Stimulated activated naive CD8-positive, alpha-beta T cell treated with anti-CD3 and anti-CD28 coated beads, Interleukin-15, amount 100 ng/mL, for 72 hours (primary cell): ENCODE results near the gene TTC7B.
"Not testable (repeated sequence)": the region's sequence is repeated elsewhere in the genome, so short reads cannot be mapped to it uniquely, and the experiment has no call there.

ENCODE experiments used
- ATAC-seq: fragments of 150-1000 bp; cut with Tn5 transposase; 2 replicates; pipeline ENCODE4 v1.10.0; 2021; ENCODE audit warnings: mild to moderate bottlenecking, moderate library complexity
- DNase-seq, 2 donors: peaks; one replicate each; pipeline ENCODE4 v3.0.0; 2021 to 2022
- H3K27ac Mint-ChIP-seq, 2 donors: one replicate each; pipeline ENCODE4 v1.8.0; 2022; ENCODE audit warnings: mild to moderate bottlenecking in 2 of 2, mixed read lengths in 2 of 2, moderate library complexity in 2 of 2
- H3K27me3 Mint-ChIP-seq: one replicate; pipeline ENCODE4 v1.8.0; 2022; ENCODE audit warnings: mixed read lengths
- H3K4me1 Mint-ChIP-seq: one replicate; pipeline ENCODE4 v1.8.0; 2022; ENCODE audit warnings: mild to moderate bottlenecking, mixed read lengths
- H3K4me3 Mint-ChIP-seq, 2 donors: one replicate each; pipeline ENCODE4 v1.8.0; 2022; ENCODE audit warnings: mild to moderate bottlenecking in 2 of 2, mixed read lengths in 2 of 2, moderate library complexity in 1 of 2
- H3K9me3 Mint-ChIP-seq, 2 donors: one replicate each; pipeline ENCODE4 v1.8.0; 2022; ENCODE audit warnings: mixed read lengths in 2 of 2

Gene TTC7B

GRCh38 chr14:90539496-90539775 is 276.8 kb downstream of the TTC7B start:
- no peak overlapping the region for H3K4me3 Mint-ChIP-seq
- ATAC-seq (no peak), DNase-seq (no peak)
- peaks cover 3% of the 10 kb centered on the region for H3K4me1 Mint-ChIP-seq
- no peaks in the 10 kb centered on the region for H3K27me3 Mint-ChIP-seq
- no peak overlapping the region for H3K27ac Mint-ChIP-seq
- H3K9me3 Mint-ChIP-seq: no peaks in the 10 kb centered on the region

GRCh38 chr14:90538716-90539495 is 277.3 kb downstream of the TTC7B start:
- ATAC-seq: no peak
- H3K4me1 Mint-ChIP-seq: peaks cover 8% of the 10 kb centered on the region
- no peaks in the 10 kb centered on the region for H3K27me3 Mint-ChIP-seq
- no peak overlapping the region for H3K4me3 Mint-ChIP-seq
- H3K27ac Mint-ChIP-seq: no peak overlapping the region
- no peak for DNase-seq
- no peaks in the 10 kb centered on the region for H3K9me3 Mint-ChIP-seq

GRCh38 chr14:90538095-90538494 is 278.1 kb downstream of the TTC7B start:
- Mint-ChIP-seq H3K4me1 (peaks cover 11% of the 10 kb centered on the region), H3K27ac (no peak overlapping the region), H3K27me3 (no peaks in the 10 kb centered on the region), H3K9me3 (no peaks in the 10 kb centered on the region), H3K4me3 (no peak overlapping the region)
- no peak for DNase-seq
- no peak for ATAC-seq

GRCh38 chr14:90536511-90537191 is 279.6 kb downstream of the TTC7B start:
- no peak overlapping the region for H3K4me3 Mint-ChIP-seq
- no peak for DNase-seq
- H3K27me3 Mint-ChIP-seq: no peaks in the 10 kb centered on the region
- H3K27ac Mint-ChIP-seq: no peak overlapping the region
- ATAC-seq: no peak
- H3K4me1 Mint-ChIP-seq: peaks cover 11% of the 10 kb centered on the region
- no peaks in the 10 kb centered on the region for H3K9me3 Mint-ChIP-seq

GRCh38 chr14:90536092-90536491 is 280.1 kb downstream of the TTC7B start:
- H3K4me1 Mint-ChIP-seq: peaks cover 11% of the 10 kb centered on the region
- no peak overlapping the region for H3K4me3 Mint-ChIP-seq
- ATAC-seq: no peak
- no peak overlapping the region for H3K27ac Mint-ChIP-seq
- H3K9me3 Mint-ChIP-seq: no peaks in the 10 kb centered on the region
- no peak for DNase-seq
- H3K27me3 Mint-ChIP-seq: no peaks in the 10 kb centered on the region

GRCh38 chr14:90535556-90536090 is 280.6 kb downstream of the TTC7B start:
- DNase-seq (no peak), ATAC-seq (no peak)
- Mint-ChIP-seq H3K4me1 (peaks cover 11% of the 10 kb centered on the region), H3K27me3 (no peaks in the 10 kb centered on the region), H3K27ac (no peak overlapping the region), H3K4me3 (no peak overlapping the region), H3K9me3 (no peaks in the 10 kb centered on the region)

GRCh38 chr14:90534838-90535555 is 281.2 kb downstream of the TTC7B start:
- peak overlapping the region in 1 of 2 donors; percentile 11 for H3K27ac Mint-ChIP-seq
- H3K4me3 Mint-ChIP-seq: no peak overlapping the region
- ATAC-seq (peak; percentile 34), DNase-seq (no peak)
- no peaks in the 10 kb centered on the region for H3K27me3 Mint-ChIP-seq
- peaks cover 11% of the 10 kb centered on the region for H3K4me1 Mint-ChIP-seq
- H3K9me3 Mint-ChIP-seq: no peaks in the 10 kb centered on the region

- H3K27me3 Mint-ChIP-seq: no peaks in the 10 kb centered on the region
- ATAC-seq (peak; percentile 6), DNase-seq (no peak)
- H3K4me1 Mint-ChIP-seq: peaks cover 11% of the 10 kb centered on the region
- H3K9me3 Mint-ChIP-seq: no peaks in the 10 kb centered on the region
- H3K4me3 Mint-ChIP-seq: no peak overlapping the region
- peak overlapping the region in 1 of 2 donors; percentile 11 for H3K27ac Mint-ChIP-seq
Observed at GRCh38 chr14:90534091-90534837, 282.0 kb downstream of the TTC7B start.

GRCh38 chr14:90533591-90534021 is 282.6 kb downstream of the TTC7B start:
- DNase-seq (no peak), ATAC-seq (no peak)
- Mint-ChIP-seq H3K27ac (no peak overlapping the region), H3K4me3 (no peak overlapping the region), H3K4me1 (peaks cover 11% of the 10 kb centered on the region), H3K27me3 (no peaks in the 10 kb centered on the region), H3K9me3 (peaks cover 2 to 6% of the 10 kb centered on the region in 2 donors)

- Mint-ChIP-seq H3K27ac (no peak overlapping the region), H3K4me3 (no peak overlapping the region), H3K4me1 (peaks cover 11% of the 10 kb centered on the region), H3K9me3 (peaks cover 4 to 10% of the 10 kb centered on the region in 2 donors), H3K27me3 (no peaks in the 10 kb centered on the region)
- no peak for DNase-seq
- no peak for ATAC-seq
Observed at GRCh38 chr14:90532826-90533525, 283.3 kb downstream of the TTC7B start.

- DNase-seq (no peak), ATAC-seq (no peak)
- Mint-ChIP-seq H3K4me3 (no peak overlapping the region), H3K9me3 (peaks cover 12 to 18% of the 10 kb centered on the region in 2 donors), H3K27ac (no peak overlapping the region), H3K4me1 (peaks cover 11% of the 10 kb centered on the region), H3K27me3 (no peaks in the 10 kb centered on the region)
Observed at GRCh38 chr14:90531497-90531896, 284.7 kb downstream of the TTC7B start.

- no peak for ATAC-seq
- DNase-seq: no peak
- Mint-ChIP-seq H3K27ac (no peak overlapping the region), H3K4me1 (peaks cover 11% of the 10 kb centered on the region), H3K27me3 (no peaks in the 10 kb centered on the region), H3K9me3 (peaks cover 13 to 20% of the 10 kb centered on the region in 2 donors), H3K4me3 (no peak overlapping the region)
Observed at GRCh38 chr14:90530523-90530922, 285.7 kb downstream of the TTC7B start.

- Mint-ChIP-seq H3K27ac (no peak overlapping the region), H3K4me3 (no peak overlapping the region), H3K9me3 (peaks cover 13 to 20% of the 10 kb centered on the region in 2 donors), H3K27me3 (no peaks in the 10 kb centered on the region), H3K4me1 (no peaks in the 10 kb centered on the region)
- no peak for ATAC-seq
- DNase-seq: no peak
Observed at GRCh38 chr14:90527978-90528377, 288.3 kb downstream of the TTC7B start.

GRCh38 chr14:90526536-90526935 is 289.7 kb downstream of the TTC7B start:
- not testable (repeated sequence) for ATAC-seq, H3K4me1 Mint-ChIP-seq, DNase-seq, H3K27me3 Mint-ChIP-seq, H3K4me3 Mint-ChIP-seq, H3K27ac Mint-ChIP-seq
- H3K9me3 Mint-ChIP-seq: peaks cover 13 to 20% of the 10 kb centered on the region in 2 donors
